K562 (cell line): ENCODE measurements around the gene RNASE7. TPM values are rescaled to one million over a fixed set of nuclear protein-coding genes. Genes with fewer than 3 reads are reported as not detected.
A peak's percentile ranks its signal among the peaks of the same experiment; 100 is the strongest.

Source experiments
- BRD4 ChIP-seq: fragments of 200-600 bp; sonication (generic); IDR thresholded peaks from 2 replicates; pipeline ENCODE4 v1.6.1; 2017; ENCODE audit warnings: inconsistent platforms
- CLOCK ChIP-seq: fragments of 250-450 bp; sonication (Bioruptor Pico); IDR thresholded peaks from 2 replicates; pipeline ENCODE4 v1.4.0; 2020; ENCODE audit warnings: mild to moderate bottlenecking, moderate library complexity, borderline replicate concordance
- KDM4B ChIP-seq, 2 experiments: fragments of 450-650 bp in 1 of 2; sonication (generic) in 1 of 2; IDR thresholded peaks; 2 replicates each; pipeline ENCODE4 v1.6.1; 2016 to 2017; ENCODE audit warnings: borderline replicate concordance in 2 of 2, antibody characterized with exemption in 1 of 2, low read depth in 1 of 2, mild to moderate bottlenecking in 1 of 2
- KDM5B ChIP-seq: fragments of 200-600 bp; sonication (generic); IDR thresholded peaks from 2 replicates; pipeline ENCODE4 v1.6.1; 2012; ENCODE audit warnings: low read depth, mild to moderate bottlenecking, moderate library complexity, low read length, control low read depth, inconsistent platforms; ENCODE audit not compliant: insufficient replicate concordance
- MXI1 ChIP-seq: IDR thresholded peaks from 2 replicates; pipeline ENCODE4 v1.6.1; 2011; ENCODE audit warnings: low read depth, mild to moderate bottlenecking, improper control_type of control experiment, low read length
- MYC ChIP-seq, 2 experiments: fragments of 250-450 bp in 1 of 2; sonication (Bioruptor Pico) in 1 of 2; IDR thresholded peaks; 2 replicates each; pipeline versions ENCODE4 v1.5.1 to v1.6.1; 2012 to 2021; ENCODE audit warnings: low read depth in 2 of 2, borderline replicate concordance in 1 of 2, improper control_type of control experiment in 1 of 2, low read length in 1 of 2, mild to moderate bottlenecking in 1 of 2, moderate library complexity in 1 of 2
- NCOA6 ChIP-seq: fragments of 450-650 bp; IDR thresholded peaks from 2 replicates; pipeline ENCODE4 v1.6.1; 2017; ENCODE audit warnings: mild to moderate bottlenecking
- RBFOX2 ChIP-seq: fragments of 200-400 bp; formaldehyde crosslinking; IDR thresholded peaks from 2 replicates; pipeline ENCODE4 v1.6.1; 2017; ENCODE audit warnings: low read depth, mild to moderate bottlenecking, low read length, moderate library complexity
- RCOR1 ChIP-seq, 2 experiments: IDR thresholded peaks; 2 replicates each; pipeline ENCODE4 v1.6.1; 2012; ENCODE audit warnings: low read depth in 2 of 2, low read length in 2 of 2, borderline replicate concordance in 1 of 2, improper control_type of control experiment in 1 of 2
- SMARCB1 ChIP-seq: IDR thresholded peaks from 2 replicates; pipeline ENCODE4 v1.6.1; 2011; ENCODE audit warnings: improper control_type of control experiment, low read depth; ENCODE audit not compliant: insufficient read length
- STAT5A ChIP-seq: IDR thresholded peaks from 2 replicates; pipeline ENCODE4 v1.6.1; 2012; ENCODE audit warnings: low read length, inconsistent platforms, borderline replicate concordance
- SUPT5H ChIP-seq: fragments of 450-650 bp; IDR thresholded peaks from 2 replicates; pipeline ENCODE4 v1.6.1; 2016
- ZFX ChIP-seq: sonication (generic); formaldehyde crosslinking; IDR thresholded peaks from 2 replicates; pipeline ENCODE4 v1.8.0; 2022; ENCODE audit warnings: mild to moderate bottlenecking, missing genetic modification reagents, moderate library complexity
- ZNF124 ChIP-seq: sonication (generic); formaldehyde crosslinking; IDR thresholded peaks from 2 replicates; pipeline ENCODE4 v1.8.1; 2022; ENCODE audit warnings: missing genetic modification reagents
- ZNF384 ChIP-seq: IDR thresholded peaks from 2 replicates; pipeline ENCODE4 v1.6.1; 2012; ENCODE audit warnings: low read depth, low read length, improper control_type of control experiment
- ZNF431 ChIP-seq: sonication (generic); formaldehyde crosslinking; IDR thresholded peaks from 2 replicates; pipeline ENCODE4 v1.8.0; 2022; ENCODE audit warnings: mild to moderate bottlenecking, missing genetic modification reagents
- polyA plus RNA-seq, 8 experiments: library from polyadenylated mRNA; depleted of rRNA in 4 of 8; stranded (reverse) in 5 of 8; unstranded in 3 of 8; fragments of >200 nt; fragmentation: Nextera tagmentation in 2 of 8; fragmentation: Illumina TruSeq in 1 of 8; extraction: Ambion mirVana in 2 of 8; extraction: Trizol in 1 of 8; gene quantifications; 2 replicates each; pipeline versions ENCODE4 v1.2.1 to v1.2.3, GENCODE V29; 2011 to 2014; ENCODE audit warnings: inconsistent platforms in 1 of 8, missing spikeins in 1 of 8
- total RNA-seq, 7 experiments: library from RNA; depleted of rRNA in 6 of 7; stranded (reverse); fragments of >200 nt in 6 of 7; fragmentation: Illumina TruSeq in 2 of 7; extraction: Trizol in 2 of 7; gene quantifications; 2 replicates each; pipeline versions ENCODE4 v1.2.1 to v1.2.3, GENCODE V29; 2011 to 2021; ENCODE audit warnings: low replicate concordance in 1 of 7
- TF ChIP-seq, protein P1 (sequence below), 2 experiments: IDR thresholded peaks; 2 replicates each; pipeline ENCODE4 v1.6.1; 2011; ENCODE audit warnings: borderline replicate concordance in 1 of 2, control low read depth in 1 of 2, low read depth in 1 of 2, low read length in 1 of 2, mild to moderate bottlenecking in 1 of 2, mixed read lengths in 1 of 2, moderate library complexity in 1 of 2; ENCODE audit not compliant: insufficient read depth in 1 of 2, insufficient read length in 1 of 2, poor library complexity in 1 of 2, severe bottlenecking in 1 of 2; ENCODE audit errors: extremely low read depth in 1 of 2
- TF ChIP-seq, protein P2 (sequence below): IDR thresholded peaks from 3 replicates; pipeline ENCODE4 v1.6.1; 2011; ENCODE audit warnings: borderline replicate concordance, mild to moderate bottlenecking, moderate library complexity; ENCODE audit not compliant: insufficient read length; ENCODE audit errors: extremely low read depth

Gene RNASE7
- total and polyA plus RNA-seq, 9 of the 15 experiments (the other 6 are each of a cell fraction or from before 2014, with no cell fraction given): not detected

DNA sequence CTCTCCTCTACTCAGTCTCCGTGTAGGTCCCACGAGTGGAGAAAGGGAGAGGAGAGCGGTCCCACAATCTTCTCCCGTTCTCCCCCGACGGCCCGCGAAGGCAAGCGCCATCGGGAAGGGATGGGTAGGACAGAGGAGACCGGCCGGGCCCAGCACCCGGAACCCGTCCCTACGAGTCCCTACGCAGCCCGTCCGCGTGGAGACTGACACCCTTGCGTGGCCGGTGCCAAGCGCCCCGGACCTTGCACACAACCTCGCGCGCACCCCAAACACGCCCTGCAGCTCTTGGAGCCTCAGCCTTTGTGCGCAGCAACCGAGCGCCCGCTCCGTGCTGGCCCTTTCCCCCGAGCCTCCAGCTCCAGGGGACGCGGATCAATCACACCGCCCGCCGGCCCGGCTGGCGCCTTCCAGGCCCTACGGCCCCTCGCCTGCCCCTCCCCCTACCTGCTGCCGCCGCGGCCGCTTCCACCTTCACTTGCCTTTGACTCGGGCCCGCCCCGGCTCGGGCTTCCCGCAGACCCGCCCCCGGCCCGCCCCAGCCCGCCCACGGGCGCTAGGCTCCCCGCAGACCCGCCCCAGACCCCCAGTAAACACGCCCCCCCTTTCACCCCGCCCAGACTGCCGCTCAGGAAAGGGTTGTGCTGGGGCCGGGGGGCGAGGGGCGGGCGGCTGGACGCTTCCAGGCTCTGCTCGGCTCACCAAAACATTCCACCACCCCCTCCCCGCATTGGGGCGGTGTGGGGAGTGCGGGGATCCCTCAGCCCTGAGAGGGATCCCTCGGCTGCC is 17.4 kb upstream of the RNASE7 start, which contains the start of gene NDRG2 (continued):
- TF ChIP-seq ZNF124 (CRISPR knock-in tag) (no peak), SUPT5H (peak; percentile 52; the same call in 1 of the 2 replicates), RBFOX2 (peak; percentile 79), ZNF384 (no peak), MXI1 (no peak), RCOR1 (IDR thresholded peaks at IDR 0.05; ENCODE audit: borderline replicate concordance in 1 of 2, low read depth in 2 of 2, low read length in 2 of 2) (0 out of 4 replicates have a peak, but pooled peaks of 1 of the 2 experiments have one; percentile 14), CLOCK (no peak), KDM4B (IDR thresholded peaks at IDR 0.05; ENCODE audit: borderline replicate concordance in 2 of 2, low read depth in 1 of 2) (no peak), ZNF431 (CRISPR knock-in tag) (no peak), KDM5B (no peak), ZFX (CRISPR knock-in tag) (peak; percentile 80), NCOA6 (peak; percentile 61; the same call in 1 of the 2 replicates), MYC (IDR thresholded peaks at IDR 0.05; ENCODE audit: low read depth, low read length) (peak; percentile 53; the same call in 1 of the 2 replicates), MYC (CRISPR knock-in tag; IDR thresholded peaks at IDR 0.05; ENCODE audit: borderline replicate concordance, low read depth) (no peak; the same call in 1 of the 2 replicates), STAT5A (no peak), SMARCB1 (no peak), BRD4 (no peak)
- TF ChIP-seq, protein P1, sequence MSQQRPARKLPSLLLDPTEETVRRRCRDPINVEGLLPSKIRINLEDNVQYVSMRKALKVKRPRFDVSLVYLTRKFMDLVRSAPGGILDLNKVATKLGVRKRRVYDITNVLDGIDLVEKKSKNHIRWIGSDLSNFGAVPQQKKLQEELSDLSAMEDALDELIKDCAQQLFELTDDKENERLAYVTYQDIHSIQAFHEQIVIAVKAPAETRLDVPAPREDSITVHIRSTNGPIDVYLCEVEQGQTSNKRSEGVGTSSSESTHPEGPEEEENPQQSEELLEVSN (IDR thresholded peaks at IDR 0.05; ENCODE audit: borderline replicate concordance in 1 of 2, extremely low read depth in 1 of 2, insufficient read depth in 1 of 2, insufficient read length in 1 of 2, low read depth in 1 of 2, low read length in 1 of 2, poor library complexity in 1 of 2, severe bottlenecking in 1 of 2): peak in 1 of 2 experiments; percentile 42
- TF ChIP-seq, protein P2, sequence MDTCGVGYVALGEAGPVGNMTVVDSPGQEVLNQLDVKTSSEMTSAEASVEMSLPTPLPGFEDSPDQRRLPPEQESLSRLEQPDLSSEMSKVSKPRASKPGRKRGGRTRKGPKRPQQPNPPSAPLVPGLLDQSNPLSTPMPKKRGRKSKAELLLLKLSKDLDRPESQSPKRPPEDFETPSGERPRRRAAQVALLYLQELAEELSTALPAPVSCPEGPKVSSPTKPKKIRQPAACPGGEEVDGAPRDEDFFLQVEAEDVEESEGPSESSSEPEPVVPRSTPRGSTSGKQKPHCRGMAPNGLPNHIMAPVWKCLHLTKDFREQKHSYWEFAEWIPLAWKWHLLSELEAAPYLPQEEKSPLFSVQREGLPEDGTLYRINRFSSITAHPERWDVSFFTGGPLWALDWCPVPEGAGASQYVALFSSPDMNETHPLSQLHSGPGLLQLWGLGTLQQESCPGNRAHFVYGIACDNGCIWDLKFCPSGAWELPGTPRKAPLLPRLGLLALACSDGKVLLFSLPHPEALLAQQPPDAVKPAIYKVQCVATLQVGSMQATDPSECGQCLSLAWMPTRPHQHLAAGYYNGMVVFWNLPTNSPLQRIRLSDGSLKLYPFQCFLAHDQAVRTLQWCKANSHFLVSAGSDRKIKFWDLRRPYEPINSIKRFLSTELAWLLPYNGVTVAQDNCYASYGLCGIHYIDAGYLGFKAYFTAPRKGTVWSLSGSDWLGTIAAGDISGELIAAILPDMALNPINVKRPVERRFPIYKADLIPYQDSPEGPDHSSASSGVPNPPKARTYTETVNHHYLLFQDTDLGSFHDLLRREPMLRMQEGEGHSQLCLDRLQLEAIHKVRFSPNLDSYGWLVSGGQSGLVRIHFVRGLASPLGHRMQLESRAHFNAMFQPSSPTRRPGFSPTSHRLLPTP: no peak
